Stimulated activated CD8-positive, alpha-beta memory T cell treated with anti-CD3 and anti-CD28 coated beads, Interleukin-12 subunit alpha, Interleukin-12 subunit beta, amount 100 ng/mL, for 4 hours (primary cell): ENCODE data around the gene SMAD5.

ENCODE experiments used
- DNase-seq: peaks from one replicate; pipeline ENCODE4 v3.0.0-alpha.2; 2020; ENCODE audit warnings: low read depth

SMAD5 gene

GRCh38 chr5:136115183-136115865 is 17.3 kb upstream of the SMAD5 start:
- DNase-seq: no peak

GRCh38 chr5:136120529-136120928 is 12.1 kb upstream of the SMAD5 start:
- DNase-seq: no peak

DNA sequence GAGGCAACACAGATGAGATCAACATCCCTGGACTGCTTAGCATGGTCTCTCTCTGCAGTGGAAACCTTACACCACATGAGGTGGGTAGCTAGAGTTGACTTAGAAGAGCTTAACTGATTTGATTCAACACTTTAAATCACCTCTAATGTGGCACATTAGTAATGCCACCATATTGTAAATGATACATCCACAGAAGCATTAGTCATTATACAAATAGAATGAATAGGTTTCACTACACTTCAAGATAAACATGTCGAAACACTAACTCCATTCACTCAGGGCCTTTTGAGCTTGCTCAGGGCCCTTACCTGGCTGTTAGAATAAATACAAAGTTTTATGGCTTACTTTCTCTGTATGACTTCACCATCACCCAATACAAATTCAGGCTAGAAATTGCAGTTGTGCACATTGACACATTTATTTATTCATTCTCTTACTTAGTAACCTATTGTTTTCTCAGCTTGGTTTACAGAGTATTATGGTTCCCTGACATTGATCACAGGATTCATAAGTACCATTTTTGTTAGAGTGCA is 9.3 kb upstream of the SMAD5 start:
- no peak for DNase-seq

DNA sequence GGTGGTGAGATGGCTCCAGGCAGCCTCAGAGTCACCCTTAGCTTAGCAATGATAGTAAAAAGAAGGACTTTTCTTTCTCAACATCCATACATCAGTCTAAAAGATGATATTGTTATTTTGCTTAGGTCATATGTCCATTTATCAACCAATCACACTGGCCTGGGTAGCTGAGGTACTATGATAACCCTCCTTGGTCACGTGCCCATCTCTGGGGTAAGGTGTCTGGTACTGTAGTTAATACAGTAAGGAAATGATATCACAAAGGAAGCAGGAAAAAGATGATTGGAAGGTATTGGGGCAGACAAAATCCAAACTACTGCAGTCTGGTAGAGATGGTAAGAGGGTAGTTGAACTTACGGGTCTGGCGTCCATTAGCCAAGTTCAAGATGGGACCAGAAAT is 5.1 kb upstream of the SMAD5 start:
- no peak for DNase-seq

- DNase-seq: no peak
Measured at GRCh38 chr5:136128481-136128880, 4.2 kb upstream of the SMAD5 start.

- DNase-seq: no peak
Measured at GRCh38 chr5:136129445-136129844, 3.2 kb upstream of the SMAD5 start.

- DNase-seq: no peak
Measured at GRCh38 chr5:136130581-136130980, 2.1 kb upstream of the SMAD5 start.

DNA sequence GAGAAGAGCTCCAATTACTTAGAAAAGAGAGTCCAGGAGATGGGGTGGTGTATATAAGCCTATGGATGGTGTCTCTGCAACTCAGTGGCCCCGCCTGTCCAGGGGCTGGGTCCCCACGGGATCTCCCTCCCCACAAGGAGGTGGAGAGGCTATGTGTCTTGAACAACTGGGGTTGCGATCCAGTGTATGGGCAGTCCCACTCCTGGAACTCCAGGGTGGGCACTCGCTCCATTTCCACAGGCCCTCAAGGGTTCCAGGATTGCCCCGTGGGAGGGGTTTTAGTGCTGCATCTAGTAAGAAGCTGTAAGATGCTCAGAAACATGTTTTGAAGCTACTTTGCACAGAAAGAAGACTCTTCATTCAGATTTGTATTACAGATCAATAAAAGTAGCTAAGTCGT is 558 bp upstream of the SMAD5 start:
- no peak for DNase-seq

GRCh38 chr5:136133222-136133921 is 727 bp downstream of the SMAD5 start:
- DNase-seq: peak; percentile 5

DNA sequence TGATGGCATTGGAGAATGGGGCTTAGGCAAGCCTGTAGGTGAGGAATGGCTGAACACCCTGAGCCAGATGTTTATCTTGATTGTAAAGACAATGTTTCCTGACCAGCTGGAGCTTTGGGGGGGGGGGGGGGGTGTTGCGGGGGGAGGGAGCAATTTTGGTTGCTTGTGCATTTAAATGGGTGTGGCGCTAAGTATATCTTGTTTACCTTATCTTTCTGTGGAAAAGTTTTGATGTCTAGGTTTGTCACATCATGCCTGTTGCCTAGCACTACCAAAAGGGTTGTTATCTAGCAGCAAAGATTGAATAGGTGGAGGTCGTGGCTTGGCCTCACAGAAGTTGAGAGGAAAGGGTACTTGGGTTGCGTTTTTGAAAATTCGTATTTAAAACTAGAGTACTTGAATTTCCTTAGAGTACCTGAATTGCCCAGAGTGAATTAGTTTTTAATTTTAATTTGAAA is 1.3 kb downstream of the SMAD5 start:
- DNase-seq: no peak

DNA sequence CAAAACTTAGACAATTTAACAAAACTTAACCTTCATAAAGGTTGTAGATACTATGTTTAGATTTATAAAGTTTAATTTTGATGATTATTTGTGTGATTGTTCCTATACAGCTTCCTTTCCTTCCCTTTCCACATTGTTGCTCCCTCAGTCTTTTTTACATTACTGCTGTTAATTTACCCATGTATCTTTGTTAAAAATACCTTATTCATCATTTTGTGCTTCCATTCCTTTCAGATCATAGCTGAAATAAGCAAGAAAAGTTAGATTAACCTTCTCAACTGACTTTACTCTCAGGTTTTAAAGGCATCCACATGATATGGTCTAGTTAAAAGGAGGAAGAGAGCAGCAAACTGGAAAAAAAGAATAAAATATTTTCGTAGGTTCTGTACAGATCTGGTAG is 2.0 kb downstream of the SMAD5 start:
- no peak for DNase-seq

DNA sequence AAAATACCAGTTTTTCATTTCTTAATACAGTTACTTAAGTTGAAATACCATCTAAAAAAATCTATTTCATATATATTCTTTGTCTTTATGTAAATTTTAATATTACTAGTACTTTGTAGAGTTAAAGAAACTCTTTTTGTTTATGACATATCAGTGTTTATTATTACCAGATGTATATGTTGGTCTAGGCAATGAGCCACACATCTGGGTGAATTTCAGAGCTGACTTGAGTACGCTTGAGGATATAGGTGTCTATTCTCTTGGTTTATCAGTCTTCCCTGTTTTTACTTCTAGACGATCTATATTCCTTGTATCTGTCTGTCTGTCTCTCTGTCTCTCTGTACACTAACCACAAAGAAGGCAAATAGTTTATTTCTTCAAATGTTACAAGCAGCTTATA is 2.9 kb downstream of the SMAD5 start:
- DNase-seq: no peak

- no peak for DNase-seq
Measured at GRCh38 chr5:136137497-136138220, 5.0 kb downstream of the SMAD5 start.

GRCh38 chr5:136141561-136141960 is 8.9 kb downstream of the SMAD5 start:
- no peak for DNase-seq

GRCh38 chr5:136143312-136143711 is 10.7 kb downstream of the SMAD5 start:
- no peak for DNase-seq

DNA sequence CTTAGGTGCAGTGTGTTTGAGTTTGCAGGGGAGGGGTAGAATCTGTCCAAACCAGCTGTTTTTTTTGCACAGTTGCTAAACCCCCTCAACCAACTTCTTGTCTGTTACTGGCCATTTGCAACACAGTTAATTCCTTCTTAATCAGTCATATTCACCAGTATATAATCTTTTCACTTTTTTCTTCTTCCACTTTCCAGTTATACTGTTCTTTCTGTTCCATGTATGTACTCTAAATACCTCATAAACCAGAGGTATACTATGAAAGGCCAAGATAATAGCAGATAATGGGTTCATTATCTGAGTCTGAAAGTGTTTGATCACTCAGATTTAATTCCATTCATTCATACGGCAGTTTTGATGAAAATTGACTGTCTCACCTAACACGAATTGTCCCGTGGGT is 11.1 kb downstream of the SMAD5 start:
- DNase-seq: no peak

GRCh38 chr5:136145030-136145429 is 12.4 kb downstream of the SMAD5 start:
- DNase-seq: no peak

GRCh38 chr5:136146201-136146600 is 13.6 kb downstream of the SMAD5 start:
- DNase-seq: no peak

DNA sequence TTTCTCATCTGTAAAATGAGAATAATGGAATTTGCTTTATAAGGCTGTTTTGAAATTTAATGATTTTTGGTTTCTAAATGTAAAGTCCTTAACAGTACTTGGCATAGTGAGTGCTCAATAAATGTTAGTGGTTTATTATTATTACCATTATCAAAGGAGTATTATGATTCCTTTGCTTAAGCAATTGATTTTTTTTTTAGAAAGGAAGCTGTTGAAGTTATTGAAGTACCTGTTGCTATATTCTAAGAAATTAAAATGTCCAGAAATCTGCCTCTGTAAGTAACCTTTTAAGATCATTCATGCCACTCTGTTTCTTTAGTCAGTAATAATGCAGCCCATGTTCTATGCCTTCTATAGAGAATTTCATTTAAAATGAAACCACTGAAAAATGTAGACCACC is 15.0 kb downstream of the SMAD5 start:
- DNase-seq: no peak

- no peak for DNase-seq
Measured at GRCh38 chr5:136149891-136150290, 17.2 kb downstream of the SMAD5 start.

- DNase-seq: no peak
Measured at GRCh38 chr5:136153581-136154236, 21.1 kb downstream of the SMAD5 start.

GRCh38 chr5:136155078-136155477 is 22.4 kb downstream of the SMAD5 start:
- no peak for DNase-seq
